Upper lobe of left lung (tissue), 6 donors: ENCODE data around the gene LACTB. TPM values are rescaled to one million over a fixed set of nuclear protein-coding genes. Genes with fewer than 3 reads are reported as not detected.

Experiments used
- ATAC-seq, 2 donors: fragments of 200-7000 bp; cut with Tn5 transposase; one replicate each; pipeline ENCODE4 v1.9.1; 2022; ENCODE audit warnings: mild to moderate bottlenecking in 2 of 2, moderate library complexity in 2 of 2; ENCODE audit not compliant: low FRiP score in 2 of 2
- DNase-seq, 2 donors: peaks; one replicate each; pipeline ENCODE4 v3.0.0-alpha.2; 2019 to 2020
- H3K27ac ChIP-seq, 4 donors: fragments of 200-600 bp; sonication (generic); one replicate each; pipeline ENCODE4 v1.5.1; 2016 to 2019
- H3K27me3 ChIP-seq, 4 donors: fragments of 200-600 bp; sonication (generic); one replicate each; pipeline ENCODE4 v1.5.1; 2017 to 2019
- H3K36me3 ChIP-seq, 4 donors: fragments of 200-600 bp; sonication (generic); one replicate each; pipeline ENCODE4 v1.5.1; 2016 to 2019
- H3K4me1 ChIP-seq, 4 donors: fragments of 200-600 bp; sonication (generic); one replicate each; pipeline ENCODE4 v1.5.1; 2018 to 2019
- H3K4me3 ChIP-seq, 4 donors: fragments of 200-600 bp; sonication (generic); one replicate each; pipeline ENCODE4 v1.5.1; 2017 to 2019; ENCODE audit warnings: mild to moderate bottlenecking in 2 of 4, moderate library complexity in 1 of 4
- H3K9me3 ChIP-seq, 4 donors: fragments of 200-600 bp; sonication (generic); one replicate each; pipeline ENCODE4 v1.5.1; 2018 to 2019
- EP300 ChIP-seq, 4 donors: sonication (generic); formaldehyde crosslinking; IDR thresholded peaks; one replicate each; pipeline ENCODE4 v1.5.1; 2017; ENCODE audit warnings: antibody characterized with exemption in 4 of 4, control low read depth in 2 of 4
- POLR2A ChIP-seq, 4 donors: fragments of 450-650 bp; IDR thresholded peaks; one replicate each; pipeline ENCODE4 v1.5.1; 2016 to 2017; ENCODE audit warnings: antibody characterized with exemption in 4 of 4, mild to moderate bottlenecking in 2 of 4
- POLR2AphosphoS5 ChIP-seq, 2 donors: sonication (generic); formaldehyde crosslinking; IDR thresholded peaks; one replicate each; pipeline ENCODE4 v1.5.1; 2017; ENCODE audit warnings: antibody characterized with exemption in 2 of 2
- WGBS, 2 donors: methylation state at CpG; one replicate each; pipeline ENCODE4 v1.1.5; 2017 to 2018; 5-methylcytosine and 5-hydroxymethylcytosine counted together
- total RNA-seq, 6 donors: library from RNA; depleted of rRNA in 4 of 6; stranded (reverse); fragments of >200 nt in 4 of 6; gene quantifications; one replicate each; pipeline versions ENCODE4 v1.1.0 to v1.2.1, GENCODE V29; 2016 to 2021
- TF ChIP-seq, protein P1 (sequence below), 6 experiments: fragments of 450-650 bp in 4 of 6; fragments of 200-600 bp in 2 of 6; sonication (generic) in 2 of 6; IDR thresholded peaks; one replicate each; pipeline ENCODE4 v1.5.1; 2016 to 2019; ENCODE audit warnings: antibody characterized with exemption in 6 of 6
- donor health status: DM: no; HTN: no; CAD: no; lungs with moderate emphysema.
- donor health status: DM: no; HTN: yes; CAD: no; lungs with severe emphysema.

Gene LACTB
- total RNA-seq, 6 donors from 2014 or later = 18.4 to 31.5 (median 23.1) TPM

DNA sequence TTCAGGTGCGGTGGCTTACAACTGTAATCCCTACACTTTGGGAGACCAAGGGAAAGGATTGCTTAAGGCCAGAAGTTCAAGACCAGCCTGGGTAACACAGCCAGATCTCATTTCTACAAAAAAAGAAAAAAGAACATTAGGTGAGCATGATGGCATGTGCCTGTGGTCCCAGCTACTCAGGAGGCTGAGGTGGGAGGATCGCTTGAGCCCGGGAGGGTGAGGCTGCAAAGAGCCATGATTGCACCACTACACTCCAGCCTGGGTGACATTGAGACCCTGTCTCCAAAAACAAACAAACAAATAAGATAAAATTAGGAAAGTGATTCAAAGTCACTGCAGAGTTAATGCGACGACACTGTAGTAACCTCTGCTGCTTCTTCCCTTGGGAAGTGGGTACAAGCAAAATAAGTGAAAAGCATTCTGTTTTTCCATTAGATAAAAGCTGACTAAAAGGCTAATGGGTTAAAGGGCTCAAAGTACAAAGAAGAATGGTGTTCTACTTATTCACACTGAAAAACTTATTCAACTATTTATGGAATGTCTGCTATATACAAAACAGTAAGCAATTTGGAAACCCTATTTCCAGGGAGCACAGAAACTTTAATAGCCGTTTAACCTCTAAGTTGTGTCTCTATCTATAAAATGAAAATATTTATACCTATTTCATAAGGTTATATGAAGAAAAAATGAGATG is 43.7 kb downstream of the LACTB start:
- Histone ChIP-seq H3K4me3 (no peak overlapping the region), H3K27me3 (no peaks in the 10 kb centered on the region), H3K27ac (no peak overlapping the region), H3K4me1 (no peaks in the 10 kb centered on the region), H3K9me3 (no peaks in the 10 kb centered on the region), H3K36me3 (no peaks in the 10 kb centered on the region)
- TF ChIP-seq POLR2AphosphoS5 (IDR thresholded peaks at IDR 0.05) (no peak), POLR2A (IDR thresholded peaks at IDR 0.05) (no peak), EP300 (IDR thresholded peaks at IDR 0.05) (no peak)
- TF ChIP-seq, protein P1, sequence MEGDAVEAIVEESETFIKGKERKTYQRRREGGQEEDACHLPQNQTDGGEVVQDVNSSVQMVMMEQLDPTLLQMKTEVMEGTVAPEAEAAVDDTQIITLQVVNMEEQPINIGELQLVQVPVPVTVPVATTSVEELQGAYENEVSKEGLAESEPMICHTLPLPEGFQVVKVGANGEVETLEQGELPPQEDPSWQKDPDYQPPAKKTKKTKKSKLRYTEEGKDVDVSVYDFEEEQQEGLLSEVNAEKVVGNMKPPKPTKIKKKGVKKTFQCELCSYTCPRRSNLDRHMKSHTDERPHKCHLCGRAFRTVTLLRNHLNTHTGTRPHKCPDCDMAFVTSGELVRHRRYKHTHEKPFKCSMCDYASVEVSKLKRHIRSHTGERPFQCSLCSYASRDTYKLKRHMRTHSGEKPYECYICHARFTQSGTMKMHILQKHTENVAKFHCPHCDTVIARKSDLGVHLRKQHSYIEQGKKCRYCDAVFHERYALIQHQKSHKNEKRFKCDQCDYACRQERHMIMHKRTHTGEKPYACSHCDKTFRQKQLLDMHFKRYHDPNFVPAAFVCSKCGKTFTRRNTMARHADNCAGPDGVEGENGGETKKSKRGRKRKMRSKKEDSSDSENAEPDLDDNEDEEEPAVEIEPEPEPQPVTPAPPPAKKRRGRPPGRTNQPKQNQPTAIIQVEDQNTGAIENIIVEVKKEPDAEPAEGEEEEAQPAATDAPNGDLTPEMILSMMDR (IDR thresholded peaks at IDR 0.05) = no peak
- DNase-seq (no peak), ATAC-seq (no peak)
- 88 to 91% methylated on average over 6 of the region's 6 CpGs for WGBS, 2 donors

DNA sequence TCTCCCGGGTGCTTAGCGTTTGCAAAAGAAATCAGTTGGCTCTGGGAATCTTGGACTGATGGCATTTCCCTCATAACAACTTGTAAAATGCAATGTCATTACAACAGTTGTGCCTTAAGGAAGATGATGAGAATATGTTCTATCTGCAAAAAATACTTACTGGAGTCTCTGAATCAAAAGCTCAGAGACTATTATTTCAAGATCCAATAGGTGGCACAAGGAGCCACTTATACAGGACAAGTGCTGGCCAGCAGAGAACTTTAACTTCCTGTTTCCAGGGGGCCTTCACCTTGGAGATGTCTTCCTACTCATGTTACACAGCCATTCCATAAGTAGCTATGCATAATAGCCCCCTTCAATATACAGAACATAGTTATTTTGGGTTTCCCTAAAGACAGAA is 44.6 kb downstream of the LACTB start:
- 70 to 90% methylated on average over 2 of the region's 2 CpGs for WGBS, 2 donors
- DNase-seq (no peak), ATAC-seq (no peak)
- Histone ChIP-seq H3K27me3 (no peaks in the 10 kb centered on the region), H3K9me3 (no peaks in the 10 kb centered on the region), H3K4me1 (no peaks in the 10 kb centered on the region), H3K4me3 (no peak overlapping the region), H3K27ac (no peak overlapping the region), H3K36me3 (no peaks in the 10 kb centered on the region)
- TF ChIP-seq, protein P1 (IDR thresholded peaks at IDR 0.05) = peak in 2 of 6 experiments; percentile 8 to 19
- TF ChIP-seq POLR2AphosphoS5 (IDR thresholded peaks at IDR 0.05) = no peak

DNA sequence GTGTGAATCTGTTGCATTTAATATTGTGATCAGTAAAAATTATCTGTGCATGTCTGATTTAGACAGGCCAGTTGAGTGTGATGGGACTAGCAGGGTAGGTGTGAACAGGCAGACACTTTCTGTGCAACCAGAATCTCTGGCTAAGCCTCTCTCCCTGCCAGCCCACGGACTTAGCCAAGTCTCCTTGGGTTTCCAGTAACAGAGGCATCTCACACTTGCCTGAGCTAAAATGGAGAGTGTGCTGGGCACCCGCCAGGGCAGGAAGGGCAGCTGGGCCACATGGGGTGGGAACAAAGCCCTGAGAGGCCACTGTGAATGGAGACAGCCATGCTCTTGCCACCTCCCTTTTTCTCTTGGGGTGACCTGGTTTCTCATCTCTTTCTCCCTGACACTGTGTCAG is 48.1 kb downstream of the LACTB start:
- no peak for TF ChIP-seq POLR2A (IDR thresholded peaks at IDR 0.05)
- no peak for TF ChIP-seq POLR2AphosphoS5 (IDR thresholded peaks at IDR 0.05)
- TF ChIP-seq, protein P1 (IDR thresholded peaks at IDR 0.05) = no peak
- TF ChIP-seq EP300 (IDR thresholded peaks at IDR 0.05) = no peak
- Histone ChIP-seq H3K4me1 (no peaks in the 10 kb centered on the region), H3K27ac (no peak overlapping the region), H3K9me3 (no peaks in the 10 kb centered on the region), H3K36me3 (no peaks in the 10 kb centered on the region), H3K4me3 (no peak overlapping the region), H3K27me3 (no peaks in the 10 kb centered on the region)
- DNase-seq (no peak), ATAC-seq (no peak)
- WGBS, 2 donors = 50 to 91% methylated on average over 1 to 2 of the region's 2 CpGs

DNA sequence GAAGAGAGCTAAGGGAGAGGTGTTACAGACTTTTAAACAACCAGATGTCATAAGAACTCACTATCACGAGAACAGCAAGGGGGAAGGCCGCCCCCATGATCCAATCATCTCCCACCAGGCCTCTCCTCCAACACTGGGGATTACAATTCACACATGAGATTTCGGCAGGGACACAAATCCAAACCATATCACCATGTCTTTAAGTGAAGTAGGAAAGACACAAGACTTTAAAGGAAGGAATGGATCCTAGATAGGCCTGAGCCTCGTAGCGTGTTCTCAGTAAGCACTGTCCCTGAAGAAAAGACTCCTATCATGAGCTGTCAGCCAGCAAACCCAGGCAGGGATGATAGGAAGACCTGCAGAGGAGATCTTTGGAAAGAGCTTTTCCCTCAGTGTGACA is 50.7 kb downstream of the LACTB start:
- Histone ChIP-seq H3K36me3 (no peaks in the 10 kb centered on the region), H3K27ac (no peak overlapping the region), H3K27me3 (no peaks in the 10 kb centered on the region), H3K4me1 (no peaks in the 10 kb centered on the region), H3K9me3 (no peaks in the 10 kb centered on the region), H3K4me3 (no peak overlapping the region)
- DNase-seq (no peak), ATAC-seq (no peak)
- 95 to 97% methylated on average over 5 of the region's 5 CpGs for WGBS, 2 donors
- TF ChIP-seq POLR2AphosphoS5 (IDR thresholded peaks at IDR 0.05) (no peak), POLR2A (IDR thresholded peaks at IDR 0.05) (no peak), EP300 (IDR thresholded peaks at IDR 0.05) (no peak)
- TF ChIP-seq, protein P1 (IDR thresholded peaks at IDR 0.05) = no peak

DNA sequence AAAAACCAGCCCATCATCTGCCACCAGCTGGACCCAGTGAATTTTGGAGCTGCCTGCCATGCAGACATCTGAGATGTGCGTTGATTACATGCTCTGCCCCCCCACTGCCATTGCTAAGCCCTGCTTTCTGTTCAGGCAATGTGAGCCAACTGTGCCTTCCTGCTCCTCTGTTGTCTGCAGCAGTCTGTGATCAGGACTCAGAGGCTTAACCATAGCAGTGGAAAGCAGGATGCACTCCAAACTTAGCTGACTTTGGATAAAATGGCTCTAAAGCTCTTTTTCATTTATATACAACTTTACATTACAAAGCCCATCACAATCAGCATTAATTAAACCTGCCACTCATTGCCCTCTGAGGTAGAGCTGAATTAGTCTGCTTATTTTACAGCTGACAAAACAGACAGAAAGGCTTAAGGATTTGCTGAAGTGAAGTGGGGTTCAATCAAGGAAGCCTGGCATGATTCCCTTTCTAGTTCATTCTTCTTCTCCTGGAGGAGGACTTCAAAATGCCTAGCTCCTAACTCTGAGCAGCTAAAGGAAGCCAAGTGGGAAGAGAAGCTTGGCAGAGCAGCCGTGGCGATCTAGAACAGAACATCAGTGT is 51.3 kb downstream of the LACTB start:
- no peak for DNase-seq
- no peak for ATAC-seq
- WGBS, 2 donors = 80 to 89% methylated on average over 2 to 3 of the region's 3 CpGs
- Histone ChIP-seq H3K4me1 (no peaks in the 10 kb centered on the region), H3K4me3 (no peak overlapping the region), H3K27me3 (no peaks in the 10 kb centered on the region), H3K36me3 (no peaks in the 10 kb centered on the region), H3K27ac (no peak overlapping the region), H3K9me3 (no peaks in the 10 kb centered on the region)
- TF ChIP-seq EP300 (IDR thresholded peaks at IDR 0.05) = no peak
- TF ChIP-seq, protein P1 (IDR thresholded peaks at IDR 0.05) = no peak
- TF ChIP-seq POLR2AphosphoS5 (IDR thresholded peaks at IDR 0.05) = no peak
- no peak for TF ChIP-seq POLR2A (IDR thresholded peaks at IDR 0.05)
